HTR-8/SVneo (cell line): ENCODE results near the gene HIVEP3.

Experiments used
- DNase-seq: peaks from one replicate; pipeline ENCODE4 v3.0.0; 2011; ENCODE audit warnings: low spot score, mixed read lengths; ENCODE audit not compliant: insufficient read length
- FAIRE-seq: peaks from 2 replicates; lab custom pipeline; 2011; peaks lifted over from hg19 to GRCh38; lab: Jason Lieb, UNC

Gene HIVEP3

GRCh38 chr1:41894808-41895483, 23.8 kb downstream of the HIVEP3 start:
- no peak for FAIRE-seq

GRCh38 chr1:41894101-41894807, 24.5 kb downstream of the HIVEP3 start:
- DNase-seq (no peak), FAIRE-seq (no peak)

More at GRCh38 chr1:41894808-41895483, 23.8 kb downstream of the HIVEP3 start:
- DNase-seq = no peak

- DNase-seq = no peak
- no peak for FAIRE-seq
Measured at GRCh38 chr1:41892301-41892781, 26.4 kb downstream of the HIVEP3 start.

DNA sequence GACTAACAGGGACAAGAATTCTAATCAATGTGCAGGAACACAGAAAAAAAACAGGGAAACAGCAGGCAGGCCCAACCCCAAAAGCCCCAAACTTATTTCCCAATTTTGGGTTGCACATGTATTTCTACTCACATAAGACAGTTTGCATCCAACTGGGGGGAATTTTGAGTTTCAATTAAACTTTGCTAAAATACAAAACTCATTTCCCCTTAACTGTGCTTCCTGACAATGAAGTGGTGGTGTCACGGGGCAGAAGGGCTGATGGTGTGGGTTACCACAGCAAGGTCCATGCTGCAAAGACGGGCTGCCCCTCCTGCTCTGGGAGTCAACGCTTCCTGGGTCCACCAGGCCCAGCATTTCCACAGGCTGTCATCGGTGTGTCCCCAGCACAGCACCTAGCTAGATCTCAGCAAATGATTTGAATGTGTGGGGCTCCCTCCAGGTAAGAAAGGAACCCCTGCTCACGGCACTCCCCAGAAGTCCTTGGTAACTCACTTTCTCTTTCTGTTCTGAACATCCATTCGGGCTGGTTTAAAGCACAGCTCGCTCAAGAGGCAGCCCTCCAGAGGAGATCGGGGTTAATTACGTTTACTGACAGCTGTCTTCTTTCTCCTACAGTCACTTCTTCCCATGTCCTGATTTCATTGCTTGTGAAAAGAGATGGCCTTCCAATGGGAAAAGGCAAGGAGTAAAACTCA, 27.4 kb downstream of the HIVEP3 start:
- no peak for FAIRE-seq
- no peak for DNase-seq

GRCh38 chr1:41890825-41891198, 27.9 kb downstream of the HIVEP3 start:
- DNase-seq (no peak), FAIRE-seq (no peak)

DNA sequence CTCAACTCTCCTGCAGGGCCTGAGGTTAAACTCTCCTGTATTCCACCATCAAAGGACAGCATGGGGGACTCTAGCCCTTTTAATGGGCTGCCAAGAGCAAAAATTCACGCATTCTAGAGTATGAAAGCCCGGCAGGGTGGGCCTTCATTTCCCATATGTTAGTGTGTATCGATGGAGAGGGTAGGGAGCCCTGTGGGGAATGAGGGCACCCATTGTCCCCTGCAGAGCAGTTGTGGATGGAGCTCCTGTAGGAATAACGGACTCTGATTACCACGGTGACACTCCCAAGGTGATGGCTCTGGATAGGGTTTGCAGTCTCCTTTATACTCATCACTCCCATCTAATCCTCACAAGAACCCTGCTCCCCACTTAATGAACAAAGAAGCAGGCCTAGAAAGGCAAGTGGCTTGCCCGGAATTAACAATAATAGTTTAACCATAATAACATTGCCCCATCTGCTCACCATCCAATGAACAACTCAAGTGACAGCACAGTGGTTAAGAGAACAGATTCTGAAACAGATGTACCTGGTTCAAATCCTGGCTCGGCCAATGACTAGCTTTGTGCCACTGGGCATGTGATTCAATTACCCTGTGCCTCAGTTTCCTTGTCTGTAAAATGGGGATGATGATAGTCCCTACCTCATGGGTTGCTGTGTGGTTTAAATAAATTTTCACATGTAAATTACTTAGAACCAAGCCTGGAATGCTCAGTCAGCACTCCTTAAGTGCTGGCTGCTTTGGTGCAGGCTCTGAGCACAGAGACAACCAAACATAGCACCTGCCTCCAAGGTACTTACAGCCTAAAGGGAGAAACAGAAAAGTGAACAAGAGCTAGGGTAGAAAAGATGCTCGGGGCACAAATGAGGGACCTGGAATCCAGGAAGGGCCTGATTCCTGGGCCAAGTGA, 29.0 kb downstream of the HIVEP3 start:
- no peak for FAIRE-seq
- DNase-seq = no peak

- FAIRE-seq (peak; percentile 95), DNase-seq (no peak)
Measured at GRCh38 chr1:41888756-41889155, 30.0 kb downstream of the HIVEP3 start.

DNA sequence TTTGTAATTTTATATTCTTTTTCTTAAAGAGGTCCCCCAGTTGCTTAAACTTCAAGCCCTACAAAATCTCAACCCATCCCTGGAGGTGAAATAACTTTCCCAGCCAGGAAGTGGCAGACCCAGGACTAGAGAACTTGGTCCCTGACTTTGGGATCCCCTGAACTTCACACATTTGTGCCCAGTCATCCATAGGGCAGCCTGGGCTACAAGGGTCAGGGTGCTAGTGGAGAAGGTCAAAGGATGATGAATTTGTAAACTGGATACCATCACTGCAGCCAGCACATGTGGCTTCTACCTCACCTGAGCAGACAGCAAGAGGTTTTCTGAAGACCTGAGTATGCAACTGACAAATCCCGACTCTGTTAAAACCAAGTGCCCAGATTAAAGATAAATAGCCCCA, 31.4 kb downstream of the HIVEP3 start:
- DNase-seq = no peak
- FAIRE-seq = no peak

DNA sequence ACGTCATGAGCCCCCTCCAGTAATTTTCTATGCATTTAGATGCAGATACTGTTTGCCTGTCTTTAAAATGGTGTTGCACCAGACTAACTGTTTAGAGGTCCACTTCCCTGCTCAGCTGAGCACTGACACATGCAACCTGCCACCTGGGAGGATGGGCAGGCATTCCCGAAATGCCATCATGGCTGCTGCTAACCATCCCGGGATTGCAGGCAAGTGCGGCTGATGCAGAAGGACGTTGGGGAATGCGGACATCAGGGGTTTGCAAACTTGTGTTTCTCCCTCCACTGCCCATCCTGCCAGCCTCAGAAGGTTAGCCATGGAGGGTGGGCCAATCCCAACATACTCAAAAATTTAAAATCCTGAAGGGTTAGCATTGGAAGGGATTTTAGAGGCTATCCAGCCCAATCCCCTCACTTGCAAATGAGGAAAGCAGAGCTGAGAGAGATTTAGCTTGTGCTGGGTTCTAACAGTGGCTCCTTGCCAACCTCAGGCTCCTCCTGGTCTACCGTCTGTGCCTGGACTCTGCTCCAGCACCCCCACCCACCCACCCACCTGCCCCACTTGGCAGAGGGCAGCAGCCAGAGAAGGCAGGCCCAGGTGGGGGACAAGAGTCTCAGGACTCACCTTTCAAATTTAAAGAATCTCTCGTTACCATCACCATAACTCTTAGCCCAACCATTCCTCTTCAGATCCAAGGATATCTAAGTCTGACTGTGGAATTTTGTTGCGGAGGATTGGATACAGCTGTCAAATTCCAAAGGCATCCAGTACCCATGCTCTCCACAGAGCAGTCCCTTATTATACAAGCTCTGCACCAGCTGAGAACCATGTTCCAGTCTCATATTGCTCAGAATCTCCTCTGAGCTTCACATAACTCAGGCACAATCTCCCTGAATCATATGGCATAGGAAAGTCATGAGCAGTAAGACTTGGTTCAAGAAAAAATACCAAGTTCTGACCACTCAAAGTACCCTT, 34.2 kb downstream of the HIVEP3 start:
- FAIRE-seq (no peak), DNase-seq (no peak)

DNA sequence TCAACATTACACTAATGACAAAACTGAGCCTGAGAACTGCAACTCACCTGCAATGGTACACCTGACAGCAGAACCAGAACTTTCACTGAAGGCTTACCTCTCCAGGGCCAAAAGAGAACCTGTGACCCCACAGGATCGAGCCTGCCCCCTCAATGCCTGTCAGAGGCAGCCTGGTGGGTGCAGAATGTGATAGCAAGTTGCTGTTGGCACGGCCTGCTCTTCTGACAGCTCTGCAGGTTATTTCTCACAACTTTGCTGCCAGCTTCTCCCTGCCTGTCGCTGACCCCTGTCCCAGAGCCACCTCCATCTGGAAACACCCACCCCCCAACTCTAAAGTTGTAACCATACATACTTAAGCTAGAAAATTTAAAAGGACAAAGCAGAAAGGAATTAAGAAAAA, 35.2 kb downstream of the HIVEP3 start:
- no peak for DNase-seq
- no peak for FAIRE-seq

- no peak for FAIRE-seq
Measured at GRCh38 chr1:41882486-41882885, 36.2 kb downstream of the HIVEP3 start.

GRCh38 chr1:41882068-41882477, 36.6 kb downstream of the HIVEP3 start:
- DNase-seq (no peak), FAIRE-seq (no peak)

More at GRCh38 chr1:41882486-41882885, 36.2 kb downstream of the HIVEP3 start:
- DNase-seq = no peak

DNA sequence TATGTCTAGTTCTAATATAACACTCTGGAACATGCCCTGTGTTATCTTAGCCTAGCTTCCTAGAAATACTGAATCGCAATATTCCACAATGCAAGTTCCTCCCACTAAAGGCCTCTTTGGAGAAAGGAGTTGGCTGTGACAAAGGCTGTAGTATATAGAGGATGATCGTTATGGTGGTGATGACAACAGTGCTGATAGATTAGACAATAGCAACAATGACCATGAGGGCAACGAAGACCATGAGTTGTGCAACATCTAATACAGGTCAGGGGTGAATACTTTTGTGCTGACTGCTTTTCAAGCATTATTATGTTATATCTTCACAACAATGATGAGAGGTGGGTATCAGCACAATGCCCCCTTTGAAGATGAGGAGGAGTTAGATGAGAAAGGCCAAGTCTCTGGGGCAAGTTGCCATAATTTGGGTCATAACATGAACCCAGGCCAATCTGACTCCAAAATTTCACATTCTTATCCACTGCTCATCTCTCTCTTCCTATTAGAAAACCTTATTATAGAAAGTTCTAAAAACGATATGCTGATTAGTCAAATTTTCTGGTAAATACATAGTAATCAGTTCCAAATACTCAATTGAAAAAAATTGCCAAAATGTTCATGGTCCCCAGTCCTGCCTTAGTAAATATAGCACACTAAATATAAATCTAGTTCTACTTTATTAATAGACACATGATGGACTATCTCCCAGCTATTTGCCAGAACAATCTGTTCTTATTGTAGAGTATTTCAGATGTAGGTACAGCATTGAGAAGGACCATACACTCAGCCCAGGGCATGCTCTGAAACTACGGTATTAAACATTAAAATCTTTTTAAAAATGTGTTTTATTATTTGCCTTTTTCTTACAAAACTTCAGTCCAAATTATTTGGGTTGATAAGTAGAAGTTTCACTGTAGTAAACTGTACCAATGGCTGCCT, 37.5 kb downstream of the HIVEP3 start:
- FAIRE-seq (peak; percentile 38), DNase-seq (no peak)

DNA sequence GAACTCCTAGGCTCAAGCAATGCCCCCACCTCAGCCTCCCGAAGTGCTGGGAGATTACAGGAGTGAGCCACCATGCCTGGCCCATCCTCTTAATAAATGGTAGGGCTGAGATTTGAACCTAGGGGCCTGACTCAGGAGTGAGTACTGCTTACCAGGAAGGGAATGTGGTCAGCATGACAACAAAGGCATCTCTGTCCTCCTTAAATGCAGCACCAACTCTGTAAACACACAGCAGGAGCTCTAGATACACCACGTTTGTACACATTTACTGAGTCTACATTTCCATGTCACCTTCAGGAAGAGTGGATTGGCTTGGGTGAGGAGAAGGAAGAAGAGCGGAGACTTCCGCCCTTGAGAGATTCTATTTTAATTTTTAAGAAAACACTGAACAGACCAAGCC, 38.5 kb downstream of the HIVEP3 start:
- no peak for DNase-seq
- FAIRE-seq = no peak

GRCh38 chr1:41879617-41880016, 39.1 kb downstream of the HIVEP3 start:
- no peak for DNase-seq
- FAIRE-seq = no peak

DNA sequence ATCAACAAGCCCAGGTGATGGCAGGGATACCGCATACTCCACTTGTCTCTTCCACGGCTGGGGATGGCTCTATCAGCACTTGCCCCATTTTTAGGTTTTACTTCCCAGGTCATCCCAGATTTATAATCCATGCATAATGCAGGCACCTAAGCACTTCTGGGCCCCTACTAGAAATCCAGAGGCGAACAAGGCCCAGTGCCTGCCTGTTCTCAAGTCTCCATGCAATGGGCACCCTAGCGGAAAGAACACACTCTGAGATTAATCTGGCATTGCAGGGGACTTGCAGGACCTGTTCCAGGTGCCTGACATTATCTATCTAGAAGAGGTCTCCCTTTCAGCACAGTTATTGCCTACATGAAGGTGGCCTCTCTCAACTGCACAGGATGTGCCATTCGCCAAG, 39.8 kb downstream of the HIVEP3 start:
- DNase-seq (no peak), FAIRE-seq (no peak)

GRCh38 chr1:41878495-41878894, 40.2 kb downstream of the HIVEP3 start:
- no peak for FAIRE-seq

More at GRCh38 chr1:41878495-41878894, 40.2 kb downstream of the HIVEP3 start:
- no peak for DNase-seq
